HG02623 (cell line): ENCODE results near the gene LRRC32.

ENCODE experiments used
- ATAC-seq: cut with Tn5 transposase; IDR thresholded peaks from one replicate; pipeline ENCODE4 v1.9.1; 2021; ENCODE audit warnings: moderate library complexity; ENCODE audit not compliant: unreplicated experiment

The LRRC32 gene

DNA sequence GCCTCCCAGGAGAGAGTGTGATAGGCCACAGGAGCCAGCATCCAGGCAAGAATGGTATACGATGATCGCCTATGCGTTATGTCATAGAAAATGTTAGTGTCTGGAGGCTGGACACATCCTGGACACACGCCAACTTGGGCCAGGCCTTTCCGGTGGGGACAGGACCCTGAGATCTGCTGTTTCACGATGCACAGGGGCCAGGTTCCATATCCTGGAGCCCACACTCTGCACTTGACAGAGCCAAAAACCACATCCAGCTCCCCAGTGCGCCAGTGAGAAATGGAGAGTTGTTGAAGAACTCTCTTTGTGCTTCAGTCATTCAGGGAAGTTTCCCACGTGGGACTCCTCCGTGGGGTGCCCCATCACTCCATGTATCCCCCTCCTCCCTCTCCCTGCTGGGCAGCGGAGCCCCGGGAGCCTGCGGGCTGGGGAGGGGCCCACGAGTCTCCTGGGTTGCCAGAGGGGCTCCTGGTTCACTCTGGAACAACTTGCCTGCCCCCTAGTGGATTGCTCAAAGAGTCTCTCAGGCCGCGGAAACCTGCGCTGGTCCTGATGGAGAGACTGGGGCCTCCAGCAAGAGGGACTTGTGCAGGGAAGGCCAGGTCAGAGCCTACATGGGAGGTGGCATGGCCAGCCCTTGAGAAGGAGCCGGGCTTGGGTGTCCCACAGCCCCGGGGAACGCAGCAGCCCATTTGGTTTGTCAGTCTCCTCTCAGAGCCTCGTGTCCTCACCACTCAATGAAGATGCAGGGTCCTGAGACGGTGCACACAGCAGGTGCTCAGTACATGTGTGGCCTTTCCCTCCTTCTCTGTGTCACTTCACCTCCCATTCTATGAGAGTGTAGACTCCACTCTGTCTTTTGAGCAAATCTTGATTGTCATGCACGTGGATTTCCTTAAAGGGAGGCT, 10.2 kb upstream of the LRRC32 start:
- ATAC-seq, result peak; percentile 46

- no peak for ATAC-seq
Observed at GRCh38 chr11:76678321-76678720, 7.8 kb upstream of the LRRC32 start.

DNA sequence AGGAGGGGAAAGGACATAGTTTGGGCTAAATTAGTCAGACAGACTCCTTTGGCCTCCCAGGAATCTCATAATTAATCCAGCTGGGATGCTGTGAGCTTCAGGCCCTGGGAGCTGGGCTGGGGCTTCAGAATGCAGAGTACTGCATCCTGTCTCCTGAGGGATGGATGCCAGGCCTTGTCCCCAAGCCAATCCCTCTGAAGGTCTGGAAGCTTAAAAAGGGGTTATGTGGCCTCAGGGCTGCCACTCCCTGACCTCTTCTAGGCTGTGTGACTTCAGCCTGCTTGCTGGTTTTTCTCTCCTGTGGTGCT, 6.9 kb upstream of the LRRC32 start:
- no peak for ATAC-seq

DNA sequence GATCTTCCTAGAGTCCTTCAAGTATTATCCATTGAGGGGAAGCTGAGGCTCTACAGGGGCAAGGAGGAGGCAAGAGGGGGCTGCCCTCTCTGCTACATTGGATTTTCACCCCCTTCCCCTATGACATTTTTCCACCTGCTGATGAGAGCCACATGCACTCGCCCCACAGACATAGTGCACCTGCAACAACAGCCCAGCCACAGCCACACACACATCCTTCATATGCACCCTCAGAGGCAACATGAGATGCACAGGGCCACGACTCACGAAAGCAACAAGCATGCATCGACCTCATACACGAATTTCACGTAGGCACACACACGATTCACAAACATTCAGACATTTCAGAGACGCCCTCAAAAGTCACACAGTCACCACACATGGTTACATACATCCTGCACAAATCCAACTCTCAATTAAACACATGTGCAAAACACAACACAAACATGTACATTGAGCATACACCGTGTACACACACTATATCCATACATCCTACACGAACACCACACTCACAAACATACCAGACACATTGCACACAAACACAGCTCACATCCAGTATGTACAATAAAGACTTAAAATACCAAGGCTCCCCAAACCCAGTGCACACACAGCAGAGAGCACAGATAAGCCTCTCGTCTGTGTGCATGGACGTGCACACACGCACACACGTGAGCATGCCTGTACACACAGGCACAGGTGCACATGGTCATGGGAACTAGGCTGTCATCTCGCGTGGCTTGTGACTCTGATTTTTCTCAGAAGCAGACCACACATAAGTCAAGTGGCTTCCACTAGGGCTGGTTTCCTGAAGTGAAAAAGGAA, 6.3 kb upstream of the LRRC32 start:
- ATAC-seq, result no peak

- ATAC-seq, result peak; percentile 31
Observed at GRCh38 chr11:76674517-76675400, 4.2 kb upstream of the LRRC32 start.

- no peak for ATAC-seq
Observed at GRCh38 chr11:76673176-76674142, 2.9 kb upstream of the LRRC32 start.

DNA sequence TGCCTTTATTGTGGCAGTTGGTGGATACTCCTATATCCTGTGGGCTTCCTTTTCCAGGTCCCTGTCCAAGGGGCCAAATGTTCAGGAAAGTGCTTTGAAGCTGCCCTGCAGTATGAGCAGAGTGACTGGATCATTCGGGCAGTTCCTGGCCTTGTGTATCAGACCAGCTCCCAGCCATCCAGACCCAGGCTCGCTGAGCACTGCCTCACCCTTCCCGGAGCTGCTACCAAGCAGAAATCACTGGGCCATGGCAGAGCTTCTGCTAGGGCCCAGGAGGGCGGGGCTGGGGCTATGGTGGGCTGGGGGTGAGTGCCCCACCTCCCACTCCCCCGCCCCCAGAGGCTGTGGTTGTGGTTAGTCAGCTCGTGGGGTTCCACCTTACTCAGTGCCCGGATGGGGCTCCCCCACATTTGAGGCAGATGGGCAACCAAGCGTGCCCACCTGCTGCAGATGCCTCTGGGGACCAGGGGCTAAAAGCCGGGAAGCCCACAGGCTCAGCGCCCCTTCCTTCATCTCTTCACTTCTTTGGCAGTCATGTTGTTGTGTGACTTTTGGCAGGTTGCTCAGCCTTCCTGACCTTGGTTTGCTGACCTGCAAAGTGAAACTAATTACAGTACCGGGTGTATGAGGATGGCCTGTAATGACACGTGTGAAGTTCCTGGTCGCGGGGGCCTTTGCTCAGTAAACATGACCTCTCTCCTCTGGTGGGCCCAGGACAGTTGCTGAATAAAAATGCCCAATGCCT, 2.1 kb upstream of the LRRC32 start:
- peak; percentile 52 for ATAC-seq

DNA sequence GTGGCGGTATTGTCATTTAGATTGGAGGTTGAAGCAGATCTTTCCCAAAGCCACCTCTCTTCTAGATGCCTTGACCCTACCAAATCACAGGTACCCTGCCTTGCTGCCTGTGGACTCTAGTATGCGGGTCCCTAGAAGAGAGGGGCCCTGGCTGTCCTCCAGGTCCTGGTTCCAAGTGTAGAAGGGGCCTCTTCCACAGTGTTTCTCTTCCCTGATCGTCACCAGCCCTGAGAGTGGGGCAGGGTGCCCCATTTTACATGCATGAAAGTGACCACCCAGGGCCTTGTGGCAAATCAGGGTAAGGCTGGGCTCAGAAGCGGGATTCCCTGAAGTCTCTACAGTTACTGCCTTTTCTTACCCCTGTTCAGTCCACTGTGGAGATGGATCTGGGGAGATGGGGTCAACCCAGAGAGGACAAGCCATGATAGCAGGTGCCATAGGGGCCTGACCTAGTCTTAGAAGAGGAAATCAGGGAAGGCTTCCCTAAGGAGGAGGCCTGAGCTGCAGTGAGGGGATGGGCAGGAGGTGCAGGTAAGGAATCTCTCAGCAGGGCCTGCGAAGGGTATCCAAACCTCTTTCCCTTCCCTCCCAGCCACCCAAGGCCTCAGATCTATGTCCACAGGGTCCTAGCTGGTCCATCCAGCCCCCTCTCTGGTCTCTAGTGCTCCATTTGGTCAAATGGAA, 1.2 kb upstream of the LRRC32 start:
- ATAC-seq, result no peak

DNA sequence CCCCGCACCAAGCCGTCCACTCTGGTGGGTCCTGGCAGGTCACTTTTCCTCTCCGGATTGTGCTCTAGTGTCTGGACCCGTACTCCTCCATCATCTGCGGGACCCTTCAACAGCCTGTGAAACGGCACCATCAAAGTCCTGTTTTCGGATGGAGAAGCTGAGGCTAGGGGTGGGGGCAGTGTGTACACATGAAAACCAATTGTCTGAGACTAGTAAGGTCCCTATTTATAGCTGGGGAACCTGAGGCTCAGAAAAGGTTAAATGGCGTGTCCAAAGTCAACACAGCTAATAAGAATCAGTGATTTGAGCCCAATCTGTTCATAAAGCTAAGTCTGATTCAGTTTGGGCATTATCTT, 668 bp upstream of the LRRC32 start:
- ATAC-seq, result no peak

GRCh38 chr11:76669901-76670484, 554 bp downstream of the LRRC32 start:
- ATAC-seq, result no peak

- no peak for ATAC-seq
Observed at GRCh38 chr11:76668362-76669155, 2.0 kb downstream of the LRRC32 start.

GRCh38 chr11:76667856-76668255, 2.7 kb downstream of the LRRC32 start:
- no peak for ATAC-seq

DNA sequence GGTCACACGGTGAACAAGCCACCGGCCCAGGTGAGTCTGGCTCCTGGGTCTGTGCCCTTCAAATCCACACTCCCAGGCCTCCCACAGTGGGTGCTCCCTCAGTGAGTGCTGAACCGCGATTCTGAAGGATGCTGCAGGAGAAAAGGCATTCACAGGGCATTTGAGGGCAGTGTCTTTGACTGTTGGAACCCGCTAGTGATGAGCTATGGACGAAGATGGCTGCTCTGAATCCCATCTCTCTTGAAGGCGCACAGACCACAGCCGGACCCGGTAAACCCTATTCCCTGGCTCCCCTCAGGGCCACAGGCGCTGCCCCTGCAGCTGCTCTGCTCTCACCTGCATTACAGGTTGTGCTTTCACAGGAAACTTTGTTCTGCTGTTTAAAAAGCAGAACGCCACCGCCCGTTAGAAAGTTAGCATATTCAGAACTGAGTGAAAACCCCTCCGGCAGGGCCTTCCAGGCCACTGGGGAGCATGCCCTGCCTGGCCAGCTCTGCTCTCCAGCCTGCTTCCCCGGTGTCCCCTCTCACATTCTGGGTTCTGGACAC, 3.2 kb downstream of the LRRC32 start:
- ATAC-seq, result no peak

- no peak for ATAC-seq
Observed at GRCh38 chr11:76666830-76667229, 3.7 kb downstream of the LRRC32 start.

GRCh38 chr11:76666408-76666807, 4.1 kb downstream of the LRRC32 start:
- no peak for ATAC-seq

DNA sequence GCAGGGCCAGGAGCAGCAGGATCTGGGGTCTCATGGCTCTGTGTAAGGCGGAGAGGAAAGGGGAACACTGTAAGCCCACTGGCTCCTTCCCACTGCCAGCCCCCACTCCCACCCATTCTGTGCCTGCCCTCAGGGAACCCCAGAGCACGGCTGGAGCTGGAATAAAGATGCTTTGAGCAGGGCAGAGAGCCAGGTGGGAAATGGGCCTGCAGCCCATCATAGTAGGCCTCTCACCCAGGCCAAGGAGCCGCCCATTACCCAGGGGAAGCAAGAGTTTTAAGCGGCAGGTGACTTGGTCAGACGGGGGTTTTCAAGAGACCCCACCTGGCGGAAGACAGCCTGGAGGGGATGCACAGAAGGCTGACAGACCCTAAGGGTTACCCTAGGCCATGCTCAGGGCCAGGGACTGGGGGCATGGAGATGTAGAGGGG, 4.6 kb downstream of the LRRC32 start:
- ATAC-seq, result no peak

DNA sequence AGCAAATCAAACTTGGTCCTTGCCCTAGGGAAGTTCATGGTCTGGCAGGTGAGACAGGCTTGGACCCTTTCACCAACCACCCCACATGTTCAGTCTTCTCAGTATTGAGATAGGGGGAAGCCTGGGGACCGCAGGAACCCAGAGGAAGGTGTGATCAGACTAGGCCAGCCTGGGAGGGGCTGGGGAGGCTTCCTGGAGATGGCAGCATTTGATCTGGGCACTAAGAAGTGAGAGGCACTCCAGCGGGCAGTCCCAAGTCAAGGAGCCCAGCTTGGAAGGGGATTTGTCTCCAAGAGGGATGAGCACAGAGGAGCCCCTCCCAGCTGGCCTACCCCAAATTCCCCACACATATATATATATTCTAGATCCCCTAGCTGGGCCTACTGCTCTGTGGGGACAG, 5.4 kb downstream of the LRRC32 start:
- ATAC-seq, result no peak
